LNCAP (cell line): ENCODE results near the gene NEIL3.

Experiments
- CTCF ChIP-seq: fragments of 450-650 bp; IDR thresholded peaks from 2 replicates; pipeline ENCODE4 v1.5.1; 2017; ENCODE audit warnings: mild to moderate bottlenecking

The NEIL3 gene

GRCh38 chr4:177391287-177391686 is 81.6 kb downstream of the NEIL3 start:
- no peak for TF ChIP-seq CTCF

GRCh38 chr4:177391953-177392352 is 82.3 kb downstream of the NEIL3 start:
- TF ChIP-seq CTCF, result no peak

GRCh38 chr4:177393236-177393635 is 83.6 kb downstream of the NEIL3 start:
- no peak for TF ChIP-seq CTCF

GRCh38 chr4:177396352-177396751 is 86.7 kb downstream of the NEIL3 start:
- TF ChIP-seq CTCF, result no peak

- TF ChIP-seq CTCF, result no peak
These were observed 90.4 kb downstream of the NEIL3 start for GRCh38 chr4:177400030-177400429.

GRCh38 chr4:177401658-177402273 is 92.1 kb downstream of the NEIL3 start:
- no peak for TF ChIP-seq CTCF

- no peak for TF ChIP-seq CTCF
These were observed 94.1 kb downstream of the NEIL3 start for GRCh38 chr4:177403746-177404145.

- TF ChIP-seq CTCF, result no peak
These were observed 94.7 kb downstream of the NEIL3 start for GRCh38 chr4:177404342-177404741.
